DMS79 (cell line): ENCODE results near the gene LRRC51.
"Not testable (repeated sequence)": the region's sequence is repeated elsewhere in the genome, so short reads cannot be mapped to it uniquely, and the experiment has no call there.

ENCODE experiments used
- DNase-seq: peaks from one replicate; lab custom pipeline; 2025; lab: John Stamatoyannopoulos, UW

Gene LRRC51

DNA sequence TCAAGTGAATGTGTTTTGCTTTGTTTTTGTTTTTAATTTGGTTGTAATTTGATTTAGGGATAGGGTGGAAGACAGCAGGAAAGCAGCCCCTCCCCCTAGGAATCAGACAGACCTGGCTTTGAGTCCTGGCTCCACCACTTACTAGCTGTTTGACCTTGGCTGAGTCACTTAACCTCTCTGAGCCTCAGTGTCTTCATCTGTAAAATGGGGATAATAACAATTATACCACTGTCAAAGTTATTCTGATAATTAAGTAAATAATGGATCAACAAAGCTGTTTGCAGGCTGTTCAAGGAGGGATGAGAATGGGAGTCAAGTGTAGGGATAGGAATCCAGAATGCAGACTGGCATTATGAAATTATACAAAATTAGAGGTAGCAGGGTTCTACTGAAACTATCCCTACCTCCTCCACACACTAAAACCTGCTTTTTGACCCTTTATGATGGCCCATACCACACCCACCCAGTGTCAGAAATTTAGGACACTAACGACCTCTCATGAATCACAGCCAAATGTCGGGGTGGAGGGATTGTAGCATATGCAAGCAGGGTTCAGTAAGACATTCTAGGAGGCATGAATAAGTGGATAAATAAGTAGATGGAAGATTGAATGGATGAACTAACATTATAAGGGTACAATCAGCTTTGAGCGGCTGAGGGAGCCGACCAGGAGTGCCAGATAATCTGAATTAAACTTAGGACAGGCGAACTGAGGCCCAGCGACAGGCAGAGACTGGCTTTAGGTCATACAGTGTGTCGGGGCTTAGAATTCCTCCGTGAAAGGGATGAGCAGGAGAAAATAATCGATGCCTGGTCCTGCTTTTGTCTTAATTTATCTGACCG is 30.9 kb downstream of the LRRC51 start:
- no peak for DNase-seq

DNA sequence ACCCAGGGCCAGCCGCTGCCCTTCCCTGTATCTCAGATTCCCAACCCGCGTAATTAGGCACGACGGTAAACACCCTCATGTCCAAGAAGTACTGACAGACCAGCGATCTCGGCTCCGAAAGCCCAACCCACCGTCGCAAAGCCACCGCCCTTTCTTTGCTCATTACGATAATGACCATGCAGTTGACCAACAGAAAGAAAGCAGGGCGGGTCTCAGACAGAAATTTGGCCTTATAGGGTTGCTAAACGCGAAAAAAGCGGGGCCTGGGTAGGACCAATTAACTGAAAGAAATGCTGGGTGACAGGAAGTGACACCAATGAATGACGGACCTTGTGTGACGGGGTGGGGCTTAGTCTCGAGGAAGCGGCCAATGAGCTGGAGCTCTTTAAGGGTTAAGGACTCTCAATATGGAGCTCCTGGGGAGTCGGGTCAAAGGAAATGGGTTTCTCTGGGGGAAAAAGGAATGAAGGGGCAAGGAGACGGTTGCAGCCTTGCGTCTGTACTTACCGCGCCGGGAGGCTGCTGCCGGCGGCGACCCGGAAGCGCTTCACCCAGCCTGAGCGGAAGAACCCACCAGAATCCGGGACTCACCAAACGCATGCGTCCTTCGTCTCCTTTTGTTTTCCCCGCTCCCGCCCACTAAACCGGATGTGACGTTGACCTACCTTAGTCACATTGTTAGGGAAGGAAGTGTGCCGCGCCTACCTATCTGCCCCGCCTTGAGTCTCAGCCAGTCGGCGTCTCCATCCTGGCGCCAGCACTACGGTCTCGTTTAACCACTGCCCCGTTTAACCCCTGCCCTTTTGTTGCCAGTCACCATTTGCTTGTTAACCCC is 31.7 kb downstream of the LRRC51 start, which contains the start of gene ANAPC15:
Gene ANAPC15 (minus strand): TSS at position 553 of the 835 bp plus-strand sequence. CDS start 1,419 bp downstream, outside the sequence.
- DNase-seq = peak; percentile 100

DNA sequence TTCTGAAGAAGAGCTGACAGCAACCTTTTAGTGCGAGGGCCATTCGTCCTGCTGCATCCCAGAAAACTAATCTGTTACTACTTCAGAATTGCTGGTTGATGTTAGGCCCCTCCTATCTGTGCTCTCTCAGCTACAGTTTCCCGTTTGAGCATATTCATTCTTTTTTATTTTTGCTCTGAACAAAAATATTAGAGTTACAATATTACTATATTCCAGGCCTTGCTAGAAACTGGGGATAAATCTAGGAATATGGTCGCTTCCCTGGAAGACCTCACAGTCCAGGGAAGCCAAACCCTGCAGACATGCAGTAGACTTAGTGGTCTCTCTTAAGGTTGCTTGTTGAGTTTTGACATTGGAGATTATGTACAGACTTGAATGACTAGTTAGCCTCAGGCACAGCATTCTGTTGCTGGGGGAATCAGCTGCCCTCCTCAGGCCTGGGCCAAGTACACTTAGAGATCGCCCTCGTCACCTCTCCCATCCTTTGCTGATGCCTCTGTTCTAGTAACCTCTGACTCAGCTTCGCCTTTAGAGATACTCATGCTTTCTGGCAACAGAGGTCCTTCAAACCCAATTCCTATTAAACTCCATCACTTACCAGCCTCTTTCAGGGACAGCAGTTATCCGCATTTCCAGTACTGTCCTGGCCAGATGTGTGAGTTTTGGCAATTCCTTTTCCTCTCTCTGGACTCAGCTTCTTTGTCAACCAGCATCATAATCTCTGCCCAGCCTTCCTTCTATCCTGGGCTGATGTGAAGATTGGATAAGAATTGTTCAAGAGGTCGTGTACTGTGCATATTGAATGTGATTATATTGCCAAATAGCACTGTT is 32.5 kb downstream of the LRRC51 start:
- peak; percentile 34 for DNase-seq

DNA sequence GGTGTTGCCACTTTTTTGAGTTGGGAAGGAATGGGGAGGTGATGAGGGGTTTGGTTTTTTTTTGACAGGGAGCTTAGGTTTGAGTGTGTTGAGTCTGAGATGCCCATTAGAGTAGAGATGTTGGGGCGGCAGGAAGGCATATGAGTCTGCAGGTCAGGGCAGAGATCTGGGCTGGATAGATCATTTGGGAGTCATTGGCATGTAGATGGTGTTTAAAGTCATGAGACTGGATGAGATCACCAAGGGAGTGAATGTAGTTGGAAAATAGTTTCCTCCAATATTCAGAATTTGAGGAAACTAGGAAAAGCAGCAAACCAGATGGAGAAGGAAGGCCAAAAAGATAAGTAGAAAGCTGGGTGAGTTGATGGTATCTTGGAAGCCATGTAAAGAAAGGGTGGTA is 33.9 kb downstream of the LRRC51 start:
- no peak for DNase-seq

DNA sequence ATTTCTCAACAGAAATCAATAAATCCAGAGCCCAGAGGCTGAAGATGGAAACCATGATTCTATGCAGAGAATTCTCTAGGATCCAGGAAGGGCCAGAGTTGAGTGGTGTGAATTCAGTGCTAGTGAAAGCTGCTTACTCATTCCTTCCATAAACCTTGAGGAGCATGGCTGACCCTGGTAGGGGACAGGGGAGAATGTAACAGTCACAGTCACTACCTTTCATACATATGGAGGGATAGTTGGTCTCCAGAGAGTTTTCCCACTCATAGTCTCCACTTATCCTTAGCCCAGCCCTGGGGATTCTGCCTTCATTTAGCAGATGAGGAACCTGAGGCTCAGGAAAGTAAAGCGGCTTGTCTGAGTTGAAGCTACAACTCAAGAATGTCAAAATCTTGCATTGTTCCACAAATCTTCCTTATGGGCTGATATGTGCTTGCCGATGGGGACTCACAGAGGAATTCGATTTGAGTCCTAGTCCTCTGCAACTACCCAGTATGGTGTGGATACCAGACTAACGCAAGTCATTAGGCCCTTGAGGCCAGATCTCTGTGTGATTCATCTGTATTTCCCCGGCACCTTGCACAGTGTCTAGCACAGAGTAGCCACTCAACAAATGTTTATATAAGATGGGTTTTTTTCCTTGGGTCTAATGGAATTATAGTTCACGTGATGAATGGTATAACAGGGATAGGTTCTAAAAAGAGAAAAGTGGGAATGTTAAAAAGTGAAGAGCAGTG is 35.5 kb downstream of the LRRC51 start:
- DNase-seq = no peak

DNA sequence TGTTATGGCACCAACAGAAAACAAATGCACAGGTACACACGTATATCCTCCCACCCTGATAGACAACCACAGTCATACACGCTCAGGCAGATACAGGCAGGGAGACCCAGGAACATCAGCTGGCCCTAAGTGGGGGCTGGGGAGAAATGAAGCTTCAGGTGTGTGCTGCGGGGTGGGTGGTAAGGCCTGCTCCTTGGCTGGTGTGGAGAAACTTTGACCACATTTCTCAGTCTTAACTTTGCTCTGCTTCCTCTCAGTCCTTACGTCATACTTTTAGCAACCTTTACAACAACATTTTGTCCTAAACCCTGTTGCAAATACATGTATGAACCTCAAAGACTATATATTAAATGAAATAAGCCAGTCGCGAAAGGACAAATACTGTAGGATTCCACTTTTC is 38.5 kb downstream of the LRRC51 start:
- DNase-seq = no peak

DNA sequence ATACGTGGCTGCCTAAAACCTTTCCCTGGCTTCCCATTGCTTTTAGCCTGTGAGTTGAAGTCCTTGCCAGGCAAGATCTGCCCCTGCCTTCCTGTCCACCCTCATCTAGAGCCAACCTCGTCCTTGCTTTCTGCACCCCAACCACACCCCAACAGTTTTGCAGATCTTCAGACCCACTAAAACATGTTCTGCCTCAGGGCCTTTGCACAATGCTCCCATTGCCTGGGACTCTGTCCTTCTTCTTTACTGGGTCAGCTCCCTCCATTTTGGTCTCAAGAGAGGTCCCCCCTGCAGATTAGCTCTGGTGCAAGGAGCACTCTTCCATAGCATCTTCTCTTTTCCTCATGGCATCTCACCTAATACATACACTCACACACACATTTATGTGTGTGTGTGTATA is 40.3 kb downstream of the LRRC51 start:
- no peak for DNase-seq

DNA sequence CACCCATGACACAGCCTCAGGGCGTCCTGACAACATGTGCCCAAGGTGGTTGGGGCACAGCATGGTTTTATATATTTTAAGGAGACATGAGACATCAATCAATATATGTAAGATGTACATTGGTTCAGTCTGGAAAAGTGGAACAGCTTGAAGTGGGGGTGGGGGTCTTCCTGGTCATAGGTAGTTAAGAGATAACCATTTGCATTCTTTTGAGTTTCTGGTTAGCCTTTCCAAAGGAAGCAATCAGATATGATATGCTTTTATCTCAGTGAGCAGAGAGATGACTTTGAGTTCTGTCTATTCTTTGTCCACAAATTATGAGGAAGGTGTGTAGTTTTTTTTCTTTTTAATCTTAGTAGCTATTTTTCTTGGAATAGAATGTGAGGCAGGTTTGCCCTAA is 42.0 kb downstream of the LRRC51 start:
- DNase-seq = no peak

DNA sequence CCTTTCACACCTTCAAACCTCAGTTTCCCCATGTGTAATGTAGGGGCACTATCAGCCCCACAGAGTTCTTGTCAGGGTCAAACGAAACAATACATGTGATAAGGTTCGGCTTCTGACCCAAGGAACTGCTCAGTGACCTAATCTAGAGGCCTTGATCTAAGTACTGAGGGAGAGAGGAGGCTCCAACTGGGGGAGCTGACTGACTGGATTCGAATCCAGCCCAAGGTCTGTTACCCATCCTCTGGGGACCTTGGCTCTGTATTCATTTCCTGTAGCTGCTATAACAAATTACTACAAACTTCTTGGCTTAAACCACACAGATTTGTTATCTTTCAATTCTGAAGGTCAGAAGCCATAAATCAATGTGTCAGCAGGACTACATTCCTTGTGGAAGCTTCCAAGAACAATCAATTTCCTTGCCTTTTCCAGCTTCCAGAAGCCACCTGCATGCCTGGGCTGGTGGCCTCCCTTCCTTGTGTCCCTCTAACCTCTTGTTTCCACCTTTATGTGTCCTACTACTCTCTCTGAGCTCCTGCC is 42.5 kb downstream of the LRRC51 start:
- no peak for DNase-seq

DNA sequence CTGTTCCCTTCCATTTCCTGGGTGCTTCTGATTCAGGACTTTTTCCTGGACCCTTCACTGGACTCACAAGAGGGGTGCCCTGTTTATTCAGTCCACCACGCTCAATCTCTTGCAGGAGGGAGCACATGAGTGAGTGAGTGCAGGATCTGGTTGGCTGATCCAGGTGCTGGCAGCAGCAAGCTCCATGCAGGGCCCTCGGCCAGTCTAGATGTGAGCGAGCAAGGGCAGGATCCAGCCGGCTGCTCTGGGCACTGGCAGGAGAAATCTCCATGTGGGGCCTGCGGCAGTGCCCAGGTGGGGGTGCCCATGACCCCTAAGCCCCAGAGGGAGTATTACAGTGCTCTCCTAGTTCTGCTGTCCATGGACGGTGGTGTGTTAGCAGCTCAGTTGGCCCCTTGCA is 43.4 kb downstream of the LRRC51 start:
- no peak for DNase-seq

DNA sequence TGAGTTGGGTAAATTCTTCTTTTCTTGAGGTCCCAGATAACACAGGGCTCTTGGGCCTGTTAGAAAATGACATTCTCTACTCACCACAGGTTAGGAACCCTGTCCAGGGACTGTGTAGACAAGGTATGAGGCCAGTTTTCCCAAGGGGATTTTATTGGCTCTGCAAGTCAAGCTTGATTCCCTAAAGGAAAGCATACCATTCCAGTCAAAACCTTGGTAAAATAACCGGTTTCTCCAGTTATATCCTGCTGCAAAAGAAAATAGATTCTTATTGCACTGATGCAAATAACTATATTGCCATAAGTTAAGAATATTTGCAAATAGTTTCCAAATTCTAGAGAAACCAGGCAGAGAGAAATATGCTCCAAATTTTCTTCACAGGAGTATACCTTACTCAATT is 45.3 kb downstream of the LRRC51 start:
- no peak for DNase-seq

DNA sequence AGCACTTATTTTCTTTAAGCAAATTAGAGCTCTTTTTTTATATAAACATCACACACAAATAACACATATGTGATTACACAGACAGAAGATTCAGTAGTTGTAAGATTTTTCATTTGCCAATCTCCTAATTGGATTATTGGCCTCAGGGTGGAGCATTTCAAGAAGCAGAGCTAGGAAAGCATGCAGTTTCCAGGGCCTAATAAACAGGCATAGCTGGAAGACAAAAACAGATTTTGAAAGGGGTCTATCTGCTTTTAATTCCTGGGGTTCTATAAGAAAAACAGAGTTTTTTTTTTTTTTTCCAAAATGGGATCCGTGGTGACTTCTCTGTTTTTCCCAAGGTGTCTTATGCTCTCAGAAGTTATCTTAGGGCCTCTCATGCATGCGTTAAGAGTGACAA is 47.3 kb downstream of the LRRC51 start:
- no peak for DNase-seq

DNA sequence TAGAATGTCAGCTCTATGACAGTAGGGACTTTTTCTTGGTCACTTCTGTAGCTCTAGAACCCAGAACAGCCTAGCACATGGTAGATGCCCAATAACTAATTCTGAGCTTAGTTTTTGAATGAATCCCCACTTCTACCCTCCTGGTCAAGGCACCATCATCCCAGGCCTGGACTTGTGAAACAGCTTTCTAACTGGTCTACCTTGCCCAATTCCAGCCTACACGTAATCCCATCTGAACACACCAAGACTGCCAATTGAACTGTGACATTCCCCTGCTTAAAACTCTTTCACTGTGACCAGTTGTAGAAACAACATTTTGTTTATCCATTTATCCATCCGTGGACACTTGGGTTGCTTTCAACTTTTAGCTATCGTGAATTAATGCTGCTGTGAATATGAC is 48.7 kb downstream of the LRRC51 start:
- DNase-seq = no peak

DNA sequence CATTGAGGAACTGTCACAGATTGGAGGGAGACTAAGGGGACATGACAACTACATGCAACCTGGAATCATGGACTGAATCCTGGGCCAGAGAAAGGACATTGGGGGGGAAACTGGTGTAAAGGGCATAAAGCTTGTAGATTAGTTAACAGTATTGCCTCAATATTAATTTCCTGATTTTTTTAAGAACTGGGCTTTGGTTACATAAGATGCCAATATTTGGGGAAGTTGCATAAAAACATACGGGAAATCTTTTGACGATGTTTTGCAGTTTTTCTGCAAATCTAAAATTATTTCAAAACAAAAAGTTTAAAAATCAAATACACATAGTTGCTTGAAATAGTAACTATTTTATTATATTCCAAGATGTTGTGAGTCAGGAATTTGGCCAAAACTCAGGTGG is 52.0 kb downstream of the LRRC51 start:
- DNase-seq = no peak

DNA sequence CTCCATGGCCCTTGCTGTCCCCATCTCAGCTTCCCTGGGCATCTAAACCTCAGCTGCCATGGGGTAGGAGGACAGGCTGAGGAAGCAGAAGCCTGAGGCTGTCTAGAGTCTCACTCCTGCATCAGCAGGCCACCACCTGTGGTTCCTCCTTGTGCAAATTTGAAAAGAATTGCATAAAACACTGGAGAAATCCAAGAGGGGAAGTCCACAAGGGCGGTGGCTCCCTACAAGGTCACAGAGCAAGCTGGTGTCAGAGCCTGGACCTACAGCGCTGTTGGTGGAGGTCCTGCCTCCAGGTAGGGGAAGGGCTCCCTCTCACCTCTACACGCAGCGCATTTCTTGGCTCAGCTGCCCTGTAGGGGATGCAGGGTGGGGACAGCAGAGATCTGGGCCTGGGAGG is 54.8 kb downstream of the LRRC51 start, which contains the start of gene FOLR3:
Gene FOLR3 (plus strand): TSS at position 253 of the 400 bp plus-strand sequence. CDS start 228 bp downstream, outside the sequence.
- not testable (repeated sequence) for DNase-seq

DNA sequence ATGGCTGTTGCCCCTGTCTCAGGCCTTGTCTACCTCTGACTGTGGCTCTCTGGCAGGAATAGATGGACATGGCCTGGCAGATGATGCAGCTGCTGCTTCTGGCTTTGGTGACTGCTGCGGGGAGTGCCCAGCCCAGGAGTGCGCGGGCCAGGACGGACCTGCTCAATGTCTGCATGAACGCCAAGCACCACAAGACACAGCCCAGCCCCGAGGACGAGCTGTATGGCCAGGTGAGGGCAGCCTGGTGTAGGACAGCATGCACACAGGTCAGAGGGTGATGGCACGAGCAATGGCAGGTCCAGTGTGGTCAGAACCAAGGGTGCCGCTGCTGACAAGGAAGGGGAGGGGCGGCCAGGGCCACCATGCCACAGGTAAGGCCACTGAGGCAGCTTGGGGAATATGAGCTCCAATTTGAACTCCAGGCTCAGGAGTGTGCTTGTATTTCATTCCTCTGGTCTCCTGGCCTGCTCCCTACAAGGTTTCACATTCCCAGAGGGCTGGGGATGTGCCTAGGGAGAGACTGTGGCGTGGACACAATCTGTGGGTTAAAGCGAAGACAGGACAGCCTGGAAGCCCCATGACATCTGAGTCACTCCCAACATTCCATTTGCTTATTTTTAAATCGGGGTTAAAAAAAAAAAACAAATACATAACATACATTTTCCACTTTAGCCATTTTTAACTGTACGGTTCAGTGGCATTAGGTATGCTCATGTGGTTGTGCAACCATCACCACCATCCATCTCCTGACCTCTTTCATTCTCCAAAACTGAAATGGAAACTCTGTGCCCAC is 55.4 kb downstream of the LRRC51 start:
- no peak for DNase-seq

DNA sequence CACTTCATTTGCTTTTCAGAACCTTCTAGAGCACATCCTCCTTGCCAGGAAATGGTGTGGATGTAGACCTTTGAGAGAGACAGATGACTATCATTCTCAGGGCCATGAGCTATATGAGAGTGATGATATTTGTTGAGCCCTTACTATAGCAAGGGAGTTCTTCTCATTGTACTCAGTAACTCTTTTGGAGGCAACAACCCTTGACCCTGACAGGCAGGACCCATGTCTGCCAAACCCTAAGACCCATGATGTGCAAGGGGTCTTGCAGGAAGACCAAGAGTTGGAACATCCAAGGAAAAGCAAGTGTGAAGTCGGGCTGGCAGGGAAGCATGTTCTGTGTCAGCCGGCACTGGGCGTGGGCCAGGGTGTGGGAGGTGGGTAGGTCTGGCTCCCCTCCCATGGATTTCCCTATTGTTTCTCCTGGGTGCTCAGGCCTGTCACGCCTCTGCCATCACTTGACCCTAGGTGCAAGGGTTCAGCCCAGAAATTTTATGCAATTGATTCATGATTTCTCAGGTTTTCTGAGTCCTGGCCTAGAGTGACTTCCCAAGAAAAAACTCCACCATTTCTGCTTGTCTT is 56.1 kb downstream of the LRRC51 start:
- no peak for DNase-seq

DNA sequence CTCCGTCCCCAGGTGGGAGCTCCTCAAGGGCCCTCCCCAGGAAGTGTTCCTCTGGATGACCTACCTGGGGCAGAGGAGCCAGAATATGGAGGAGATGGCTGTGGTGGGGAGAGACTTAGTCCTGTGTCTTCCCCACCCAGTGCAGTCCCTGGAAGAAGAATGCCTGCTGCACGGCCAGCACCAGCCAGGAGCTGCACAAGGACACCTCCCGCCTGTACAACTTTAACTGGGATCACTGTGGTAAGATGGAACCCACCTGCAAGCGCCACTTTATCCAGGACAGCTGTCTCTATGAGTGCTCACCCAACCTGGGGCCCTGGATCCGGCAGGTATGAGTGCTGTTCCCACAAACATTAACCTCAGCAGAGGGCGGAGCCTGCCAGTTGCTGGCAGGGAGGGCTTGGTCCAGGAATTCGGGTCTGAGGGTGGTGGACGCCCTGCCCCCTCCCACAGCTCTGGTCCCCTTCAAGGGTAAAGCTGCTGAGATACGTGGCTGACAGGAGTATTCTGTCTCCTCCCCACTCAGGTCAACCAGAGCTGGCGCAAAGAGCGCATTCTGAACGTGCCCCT is 58.3 kb downstream of the LRRC51 start:
- DNase-seq = no peak

DNA sequence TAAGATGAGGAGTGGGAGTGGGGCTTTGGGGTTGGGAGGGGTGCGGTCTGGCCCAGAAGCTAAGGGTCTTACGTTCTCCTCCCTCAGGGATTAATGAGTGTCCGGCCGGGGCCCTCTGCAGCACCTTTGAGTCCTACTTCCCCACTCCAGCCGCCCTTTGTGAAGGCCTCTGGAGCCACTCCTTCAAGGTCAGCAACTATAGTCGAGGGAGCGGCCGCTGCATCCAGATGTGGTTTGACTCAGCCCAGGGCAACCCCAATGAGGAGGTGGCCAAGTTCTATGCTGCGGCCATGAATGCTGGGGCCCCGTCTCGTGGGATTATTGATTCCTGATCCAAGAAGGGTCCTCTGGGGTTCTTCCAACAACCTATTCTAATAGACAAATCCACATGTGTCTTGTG is 58.9 kb downstream of the LRRC51 start:
- no peak for DNase-seq

DNA sequence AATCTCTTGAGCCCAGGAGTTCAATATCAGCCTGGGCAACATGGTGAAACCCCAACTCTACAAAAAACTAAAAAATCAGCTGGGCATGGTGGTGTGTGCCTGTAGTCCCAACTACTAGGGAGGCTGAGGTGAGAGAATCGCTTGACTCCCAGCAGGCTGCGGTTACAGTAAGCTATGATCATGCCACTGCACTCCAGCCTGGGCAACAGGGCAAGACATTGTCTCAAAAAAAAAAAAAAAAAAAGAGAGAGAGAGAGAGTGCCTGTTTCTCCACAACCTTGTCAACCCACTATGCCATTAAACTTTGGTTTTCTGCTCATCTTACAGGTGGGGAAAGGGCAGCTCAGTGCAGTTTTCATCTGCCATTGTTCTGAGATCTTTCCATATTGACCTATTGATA is 60.0 kb downstream of the LRRC51 start:
- no peak for DNase-seq
